Measurements from ENCODE around the gene SLC22A12.

The SLC22A12 gene

DNA sequence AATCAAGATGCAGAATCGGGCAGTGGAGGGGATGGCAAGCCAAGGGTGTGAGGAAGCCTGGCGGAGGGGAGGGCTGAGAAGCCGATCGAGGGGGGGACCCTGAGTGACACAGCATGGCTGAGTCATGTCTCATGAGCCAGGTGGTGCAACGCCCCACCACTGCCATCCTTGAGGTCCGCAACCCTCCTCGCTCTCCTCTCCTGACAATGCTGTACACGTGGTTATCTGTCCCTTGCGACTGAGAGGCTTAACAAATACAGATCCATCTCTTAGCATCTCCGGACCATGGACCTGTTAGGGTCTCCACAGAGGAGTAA lies 14.2 kb downstream of the SLC22A12 start:
- Mint-ChIP-seq H3K9me3 (no peaks in the 10 kb centered on the region), H3K36me3 (no peaks in the 10 kb centered on the region), H3K27me3 (no peaks in the 10 kb centered on the region), H3K4me3 (no peak overlapping the region), H3K4me1 (no peaks in the 10 kb centered on the region), H3K27ac (no peak overlapping the region)

- Mint-ChIP-seq H3K4me3 (no peak overlapping the region), H3K36me3 (no peaks in the 10 kb centered on the region), H3K4me1 (no peaks in the 10 kb centered on the region), H3K9me3 (no peaks in the 10 kb centered on the region), H3K27ac (no peak overlapping the region), H3K27me3 (no peaks in the 10 kb centered on the region)
Observed at GRCh38 chr11:64605656-64606585, 14.9 kb downstream of the SLC22A12 start.

GRCh38 chr11:64606796-64607380 lies 15.9 kb downstream of the SLC22A12 start:
- Mint-ChIP-seq H3K9me3 (no peaks in the 10 kb centered on the region), H3K4me3 (no peak overlapping the region), H3K27me3 (no peaks in the 10 kb centered on the region), H3K4me1 (peaks cover 5% of the 10 kb centered on the region), H3K27ac (no peak overlapping the region), H3K36me3 (no peaks in the 10 kb centered on the region)

DNA sequence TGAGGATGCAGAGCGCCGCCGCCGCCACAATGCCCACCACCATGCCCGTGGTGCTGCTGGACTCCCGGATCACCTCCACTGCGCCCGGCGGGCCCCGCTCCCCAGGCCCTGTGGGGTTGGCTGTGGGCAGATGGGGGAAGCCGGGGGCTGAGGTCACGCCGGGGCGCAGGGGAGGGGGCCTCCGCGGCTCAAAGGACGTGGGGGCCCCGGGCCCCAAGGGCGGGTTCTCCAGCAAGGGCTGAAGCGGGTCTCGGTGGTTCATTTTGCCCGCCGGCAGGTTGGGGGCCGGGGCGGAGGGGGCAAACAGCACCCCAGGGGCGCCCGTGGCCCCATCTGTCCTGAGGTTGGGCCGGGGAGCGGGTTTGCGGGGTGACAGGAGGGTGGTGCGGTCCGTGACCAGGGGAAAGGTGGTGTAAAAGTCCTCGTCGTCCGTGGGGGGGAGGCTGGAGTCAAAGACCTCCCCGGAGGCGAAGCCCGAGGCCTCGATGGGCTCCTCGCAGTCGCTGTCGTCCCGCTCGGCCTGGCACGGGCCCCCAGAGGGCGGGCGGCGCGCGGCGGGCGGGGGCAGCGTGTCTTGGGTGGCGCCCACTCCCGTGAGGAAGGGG lies 16.5 kb downstream of the SLC22A12 start:
- no peak overlapping the region for H3K27ac Mint-ChIP-seq
- no peaks in the 10 kb centered on the region for H3K9me3 Mint-ChIP-seq
- H3K4me1 Mint-ChIP-seq, result peaks cover 11% of the 10 kb centered on the region

DNA sequence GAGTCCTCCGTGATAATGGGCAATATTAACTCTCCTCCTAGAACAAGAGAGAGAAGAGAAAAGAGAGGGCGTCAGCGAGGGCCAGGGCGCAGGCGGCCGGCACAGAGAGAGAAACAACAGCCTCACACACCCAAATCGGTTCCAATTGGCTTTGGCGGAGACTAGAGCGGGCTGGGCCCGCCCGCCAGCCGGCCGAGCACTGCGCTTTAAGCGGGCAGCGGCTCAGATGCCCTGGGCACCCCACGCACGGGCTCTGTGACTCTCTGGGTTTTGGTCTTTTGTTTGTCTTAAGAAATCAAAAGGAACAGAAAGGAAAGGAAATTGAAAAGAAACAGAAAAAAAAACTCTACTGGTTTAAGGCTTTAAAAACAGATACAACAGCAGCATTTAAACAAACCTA lies 17.0 kb downstream of the SLC22A12 start:
- Mint-ChIP-seq H3K4me3 (no peak overlapping the region), H3K4me1 (peaks cover 12% of the 10 kb centered on the region), H3K27me3 (no peaks in the 10 kb centered on the region), H3K36me3 (no peaks in the 10 kb centered on the region), H3K9me3 (no peaks in the 10 kb centered on the region), H3K27ac (no peak overlapping the region)

More for the DNA sequence above, 16.5 kb downstream of the SLC22A12 start:
- no peak overlapping the region for H3K4me3 Mint-ChIP-seq
- no peaks in the 10 kb centered on the region for H3K27me3 Mint-ChIP-seq
- H3K36me3 Mint-ChIP-seq, result no peaks in the 10 kb centered on the region

DNA sequence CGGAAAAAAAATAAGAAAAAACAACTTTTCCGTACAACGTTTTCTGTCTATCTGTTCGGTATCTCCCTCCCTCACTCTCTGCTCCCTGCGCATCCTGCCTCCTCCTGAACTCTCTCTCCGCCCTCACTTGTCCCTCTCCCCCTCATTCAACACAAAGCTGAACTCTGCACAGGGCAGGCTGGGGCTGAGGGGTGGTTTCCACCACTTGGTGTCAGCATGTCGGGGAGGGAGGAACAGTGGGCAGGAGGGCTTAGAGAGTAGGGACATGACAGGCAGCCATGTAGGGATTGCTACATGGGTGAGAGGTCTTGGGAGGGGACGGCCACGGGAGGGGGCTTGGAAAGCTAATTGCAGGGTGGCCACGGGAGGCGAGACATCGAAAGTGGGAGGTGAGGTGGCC lies 17.6 kb downstream of the SLC22A12 start:
- Mint-ChIP-seq H3K27ac (no peak overlapping the region), H3K27me3 (no peaks in the 10 kb centered on the region), H3K36me3 (no peaks in the 10 kb centered on the region), H3K9me3 (no peaks in the 10 kb centered on the region), H3K4me3 (no peak overlapping the region), H3K4me1 (peaks cover 12% of the 10 kb centered on the region)

- Mint-ChIP-seq H3K27ac (no peak overlapping the region), H3K4me3 (no peak overlapping the region), H3K9me3 (no peaks in the 10 kb centered on the region), H3K4me1 (peaks cover 12% of the 10 kb centered on the region), H3K36me3 (no peaks in the 10 kb centered on the region), H3K27me3 (no peaks in the 10 kb centered on the region)
Observed at GRCh38 chr11:64609436-64610047, 18.5 kb downstream of the SLC22A12 start.

DNA sequence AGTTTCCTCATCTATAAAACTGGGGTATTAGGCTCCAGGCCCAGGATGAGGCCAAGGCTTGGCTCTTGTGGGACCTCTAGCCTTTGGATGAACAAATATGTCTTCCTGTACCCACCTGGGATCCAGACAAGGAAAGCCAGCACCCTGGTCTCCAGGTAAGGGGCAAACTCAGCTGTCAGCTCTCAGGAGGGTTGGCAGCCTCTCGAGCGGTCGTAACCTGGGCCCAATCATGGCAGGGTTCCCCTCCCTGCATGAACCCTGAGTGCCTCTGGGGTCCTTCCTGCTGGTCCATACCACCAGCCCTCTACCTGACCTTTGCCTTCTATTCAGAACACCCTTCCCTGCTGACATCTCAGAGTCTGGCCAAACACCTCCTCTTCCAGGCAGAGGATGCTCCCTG lies 19.6 kb downstream of the SLC22A12 start:
- Mint-ChIP-seq H3K9me3 (no peaks in the 10 kb centered on the region), H3K4me1 (peaks cover 12% of the 10 kb centered on the region), H3K4me3 (no peak overlapping the region), H3K27me3 (no peaks in the 10 kb centered on the region), H3K27ac (no peak overlapping the region), H3K36me3 (no peaks in the 10 kb centered on the region)

- H3K27me3 Mint-ChIP-seq, result no peaks in the 10 kb centered on the region
- H3K36me3 Mint-ChIP-seq, result no peaks in the 10 kb centered on the region
- no peaks in the 10 kb centered on the region for H3K9me3 Mint-ChIP-seq
- peaks cover 12% of the 10 kb centered on the region for H3K4me1 Mint-ChIP-seq
- H3K4me3 Mint-ChIP-seq, result no peak overlapping the region
- no peak overlapping the region for H3K27ac Mint-ChIP-seq
Observed at GRCh38 chr11:64611176-64611575, 20.2 kb downstream of the SLC22A12 start.

- no peak overlapping the region for H3K4me3 Mint-ChIP-seq
- no peaks in the 10 kb centered on the region for H3K36me3 Mint-ChIP-seq
- no peak overlapping the region for H3K27ac Mint-ChIP-seq
- H3K27me3 Mint-ChIP-seq, result no peaks in the 10 kb centered on the region
- H3K9me3 Mint-ChIP-seq, result no peaks in the 10 kb centered on the region
- peaks cover 12% of the 10 kb centered on the region for H3K4me1 Mint-ChIP-seq
Observed at GRCh38 chr11:64611869-64612646, 21.0 kb downstream of the SLC22A12 start.

GRCh38 chr11:64613648-64614047 lies 22.6 kb downstream of the SLC22A12 start:
- H3K9me3 Mint-ChIP-seq, result no peaks in the 10 kb centered on the region
- H3K27me3 Mint-ChIP-seq, result no peaks in the 10 kb centered on the region
- H3K27ac Mint-ChIP-seq, result no peak overlapping the region

DNA sequence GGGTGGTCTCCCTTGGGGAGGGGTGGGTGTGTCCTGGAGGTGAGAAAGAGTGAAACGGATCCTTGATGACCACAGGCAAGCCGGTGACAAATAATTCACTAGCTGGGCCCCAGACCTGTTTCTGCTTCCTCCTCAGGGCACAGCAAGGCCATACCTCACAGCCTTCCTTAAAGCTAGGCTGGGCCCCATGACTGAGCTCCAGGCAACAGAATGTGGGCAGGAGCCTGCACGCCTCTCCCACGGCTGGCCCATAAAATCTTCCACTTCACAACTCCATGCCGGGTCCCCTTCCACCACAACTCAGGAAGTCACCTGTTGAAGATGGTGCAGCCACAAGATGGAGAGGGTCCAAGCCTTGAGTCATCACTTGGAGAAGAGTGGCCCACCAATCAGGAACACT lies 23.9 kb downstream of the SLC22A12 start:
- no peaks in the 10 kb centered on the region for H3K36me3 Mint-ChIP-seq
- no peaks in the 10 kb centered on the region for H3K9me3 Mint-ChIP-seq
- H3K4me3 Mint-ChIP-seq, result no peak overlapping the region
- H3K27me3 Mint-ChIP-seq, result no peaks in the 10 kb centered on the region
- no peak overlapping the region for H3K27ac Mint-ChIP-seq
- peaks cover 12% of the 10 kb centered on the region for H3K4me1 Mint-ChIP-seq

More at GRCh38 chr11:64613648-64614047, 22.6 kb downstream of the SLC22A12 start:
- Mint-ChIP-seq H3K4me3 (no peak overlapping the region), H3K36me3 (no peaks in the 10 kb centered on the region), H3K4me1 (peaks cover 12% of the 10 kb centered on the region)

DNA sequence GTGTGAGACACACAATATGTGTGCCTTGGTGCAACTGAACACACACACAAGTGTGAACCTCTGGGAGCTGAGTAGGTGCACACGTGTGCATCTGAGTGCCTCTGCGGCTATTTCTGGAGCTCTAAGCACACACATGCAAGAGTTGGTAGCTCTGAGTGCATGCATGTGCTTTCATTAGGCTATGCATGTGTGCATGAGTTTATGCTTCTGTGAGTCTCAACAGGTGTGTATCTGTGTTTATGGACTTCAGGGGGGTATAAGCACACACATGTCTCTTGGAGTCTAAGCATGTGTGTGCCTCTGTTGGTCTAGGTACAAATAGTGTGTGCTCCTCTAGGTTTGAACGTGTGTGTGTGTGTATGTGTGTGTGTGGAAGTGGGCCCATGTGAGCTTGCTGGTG lies 25.8 kb downstream of the SLC22A12 start:
- no peaks in the 10 kb centered on the region for H3K27me3 Mint-ChIP-seq
- H3K9me3 Mint-ChIP-seq, result no peaks in the 10 kb centered on the region
- no peak overlapping the region for H3K27ac Mint-ChIP-seq
- H3K4me1 Mint-ChIP-seq, result peaks cover 14% of the 10 kb centered on the region
- H3K4me3 Mint-ChIP-seq, result no peak overlapping the region
- H3K36me3 Mint-ChIP-seq, result no peaks in the 10 kb centered on the region

DNA sequence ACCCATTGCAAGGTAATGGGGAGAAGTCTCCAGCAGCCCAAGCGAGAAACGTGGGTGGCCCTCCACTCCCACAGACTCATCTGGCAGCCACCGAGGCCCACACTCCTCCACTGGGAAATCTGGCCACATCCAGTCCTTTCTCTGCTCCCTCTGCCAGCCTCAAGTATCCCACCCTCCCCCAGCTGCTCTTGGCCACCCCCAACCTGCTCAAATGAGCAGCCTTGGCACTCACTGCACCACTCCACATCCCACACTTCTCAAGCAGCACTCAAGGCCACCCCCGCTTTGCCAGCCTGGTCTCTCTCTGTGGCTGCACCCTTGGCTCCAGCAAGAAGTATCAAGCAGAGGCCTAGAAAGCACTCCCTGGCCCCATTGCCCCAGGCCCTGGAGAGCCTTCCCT lies 28.2 kb downstream of the SLC22A12 start:
- Mint-ChIP-seq H3K4me3 (no peak overlapping the region), H3K9me3 (no peaks in the 10 kb centered on the region), H3K27ac (peak overlapping the region; percentile 59), H3K36me3 (no peaks in the 10 kb centered on the region), H3K27me3 (no peaks in the 10 kb centered on the region), H3K4me1 (peaks cover 6% of the 10 kb centered on the region)

DNA sequence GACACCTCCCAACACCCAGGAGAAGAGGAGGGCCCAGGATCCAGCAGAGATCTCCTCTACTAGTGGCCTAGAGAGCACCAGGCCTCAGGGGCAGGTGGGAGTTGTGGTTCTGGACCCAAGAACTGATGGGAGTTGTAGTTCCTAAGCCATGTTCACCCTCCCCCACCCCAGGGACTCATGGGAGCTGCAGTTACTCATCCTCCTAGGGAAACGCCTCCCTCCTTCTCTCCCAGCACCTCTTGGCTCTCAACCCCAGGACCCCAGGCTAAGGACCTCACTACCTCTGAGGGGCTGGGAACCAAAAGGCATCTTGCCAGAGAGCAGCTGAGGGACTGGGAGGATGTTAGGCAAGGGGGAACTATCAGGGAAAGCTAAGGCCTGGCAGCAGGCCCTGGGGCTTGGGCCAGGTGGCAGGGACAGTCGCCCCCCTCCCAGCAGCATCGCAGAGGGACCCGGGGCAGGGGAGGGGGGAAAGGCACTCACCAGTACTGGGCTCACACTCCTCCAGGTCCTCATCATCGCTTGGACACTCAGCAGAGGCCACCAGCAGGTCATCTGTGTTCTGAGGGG lies 28.9 kb downstream of the SLC22A12 start:
- no peaks in the 10 kb centered on the region for H3K9me3 Mint-ChIP-seq
- H3K4me3 Mint-ChIP-seq, result no peak overlapping the region
- H3K36me3 Mint-ChIP-seq, result no peaks in the 10 kb centered on the region
- no peak overlapping the region for H3K27ac Mint-ChIP-seq
- H3K4me1 Mint-ChIP-seq, result peaks cover 6% of the 10 kb centered on the region
- H3K27me3 Mint-ChIP-seq, result no peaks in the 10 kb centered on the region

All from activated naive CD4-positive, alpha-beta T cell treated with anti-CD3 and anti-CD28 coated beads, Interleukin-2, amount 50 U/mL, for 24 hours (primary cell).